RWPE2 (cell line): ENCODE results near the gene CASTOR1.

ENCODE experiments used
- ATAC-seq: fragments of 200-7000 bp; cut with Tn5 transposase; 3 replicates; pipeline ENCODE4 v1.9.1; 2021; ENCODE audit warnings: low read depth
- DNase-seq: peaks from one replicate; pipeline ENCODE4 v3.0.0-alpha.2; 2020; ENCODE audit warnings: low spot score
- H3K27ac ChIP-seq: fragments of 450-650 bp; 2 replicates; pipeline ENCODE4 v1.5.1; 2017; ENCODE audit warnings: mild to moderate bottlenecking; ENCODE audit not compliant: poor library complexity, severe bottlenecking
- H3K27me3 ChIP-seq: fragments of 250-450 bp; sonication (Bioruptor Pico); 2 replicates; pipeline ENCODE4 v1.5.1; 2021; ENCODE audit warnings: mild to moderate bottlenecking, moderate library complexity; ENCODE audit not compliant: insufficient read depth, poor library complexity, severe bottlenecking
- H3K36me3 ChIP-seq: fragments of 250-450 bp; sonication (Bioruptor Pico); 2 replicates; pipeline ENCODE4 v1.5.1; 2020; ENCODE audit warnings: low read depth, mild to moderate bottlenecking, moderate library complexity
- H3K4me1 ChIP-seq: fragments of 250-450 bp; sonication (Bioruptor Pico); 2 replicates; pipeline ENCODE4 v1.5.1; 2021; ENCODE audit warnings: mild to moderate bottlenecking, moderate library complexity; ENCODE audit not compliant: insufficient read depth, poor library complexity, severe bottlenecking
- H3K4me3 ChIP-seq: fragments of 250-450 bp; sonication (Bioruptor Pico); 2 replicates; pipeline ENCODE4 v1.5.1; 2021; ENCODE audit warnings: mild to moderate bottlenecking, moderate library complexity; ENCODE audit not compliant: severe bottlenecking
- H3K9me3 ChIP-seq: fragments of 250-450 bp; sonication (Bioruptor Pico); 2 replicates; pipeline ENCODE4 v1.5.1; 2021; ENCODE audit warnings: mild to moderate bottlenecking, moderate library complexity; ENCODE audit not compliant: severe bottlenecking
- CTCF ChIP-seq: fragments of 450-650 bp; IDR thresholded peaks from one replicate; pipeline ENCODE4 v1.5.1; 2017; ENCODE audit warnings: mild to moderate bottlenecking, moderate library complexity; ENCODE audit not compliant: poor library complexity, severe bottlenecking

The CASTOR1 gene

GRCh38 chr22:30241576-30242371, 47.5 kb downstream of the CASTOR1 start:
- H3K9me3 ChIP-seq, result no peaks in the 10 kb centered on the region
- H3K27me3 ChIP-seq, result no peaks in the 10 kb centered on the region
- DNase-seq, result no peak
- peaks cover 3% of the 10 kb centered on the region for H3K4me1 ChIP-seq
- TF ChIP-seq CTCF, result no peak
- H3K27ac ChIP-seq, result no peak overlapping the region
- no peak for ATAC-seq
- H3K36me3 ChIP-seq, result no peaks in the 10 kb centered on the region
- H3K4me3 ChIP-seq, result no peak overlapping the region

- H3K27ac ChIP-seq, result no peak overlapping the region
- H3K9me3 ChIP-seq, result no peaks in the 10 kb centered on the region
- no peak overlapping the region for H3K4me3 ChIP-seq
- ATAC-seq (no peak), DNase-seq (no peak)
- no peaks in the 10 kb centered on the region for H3K36me3 ChIP-seq
- no peak for TF ChIP-seq CTCF
- no peaks in the 10 kb centered on the region for H3K27me3 ChIP-seq
- peaks cover 9% of the 10 kb centered on the region for H3K4me1 ChIP-seq
Observed at GRCh38 chr22:30240541-30241417, 48.5 kb downstream of the CASTOR1 start.

GRCh38 chr22:30239488-30240405, 49.6 kb downstream of the CASTOR1 start:
- TF ChIP-seq CTCF, result no peak
- H3K4me3 ChIP-seq, result no peak overlapping the region
- ATAC-seq (no peak), DNase-seq (no peak)
- no peaks in the 10 kb centered on the region for H3K36me3 ChIP-seq
- no peaks in the 10 kb centered on the region for H3K9me3 ChIP-seq
- H3K4me1 ChIP-seq, result peaks cover 12% of the 10 kb centered on the region
- no peaks in the 10 kb centered on the region for H3K27me3 ChIP-seq
- no peak overlapping the region for H3K27ac ChIP-seq

GRCh38 chr22:30238661-30239487, 50.4 kb downstream of the CASTOR1 start:
- DNase-seq, result no peak

More at GRCh38 chr22:30238661-30239487, 50.4 kb downstream of the CASTOR1 start:
- no peaks in the 10 kb centered on the region for H3K9me3 ChIP-seq
- no peak overlapping the region for H3K27ac ChIP-seq
- ATAC-seq, result no peak
- H3K36me3 ChIP-seq, result no peaks in the 10 kb centered on the region
- no peak for TF ChIP-seq CTCF
- H3K4me3 ChIP-seq, result no peak overlapping the region
- H3K27me3 ChIP-seq, result no peaks in the 10 kb centered on the region
- peaks cover 12% of the 10 kb centered on the region for H3K4me1 ChIP-seq
